Measurements from ENCODE around the gene UBE2V1.
"Not testable (repeated sequence)": the region's sequence is repeated elsewhere in the genome, so short reads cannot be mapped to it uniquely, and the experiment has no call there.

DNA sequence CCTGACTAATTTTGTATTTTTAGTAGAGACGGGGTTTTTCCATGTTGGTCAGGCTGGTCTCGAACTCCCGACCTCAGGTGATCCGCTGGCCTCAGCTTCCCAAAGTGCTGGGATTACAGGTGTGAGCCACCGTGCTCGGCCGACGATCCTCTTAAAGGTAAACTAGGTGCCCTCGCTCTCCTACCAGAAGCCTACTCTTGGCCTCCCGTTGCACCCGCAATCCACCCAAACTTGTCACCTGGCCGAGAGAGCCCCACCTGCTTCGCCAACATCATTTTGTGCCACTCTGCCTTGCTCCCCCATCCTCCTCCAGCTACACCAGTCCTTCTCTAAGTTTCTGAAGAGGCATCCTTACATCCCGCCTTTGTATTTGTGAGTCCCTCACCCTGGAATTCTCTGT, 10.4 kb downstream of the UBE2V1 start:
- not testable (repeated sequence) for TF ChIP-seq POLR2A, POLR2AphosphoS5, TAF1 (IDR thresholded peaks at IDR 0.05; ENCODE audit: low read depth, low read length)

Measured in GM12891 (cell line).